HL-60 (cell line): Measurements from ENCODE around the gene UGCG.

Source experiments
- CTCF ChIP-seq: IDR thresholded peaks from one replicate; pipeline ENCODE4 v1.5.1; 2011; ENCODE audit warnings: low read length, control low read depth, inconsistent platforms; ENCODE audit not compliant: insufficient read depth
- GABPA ChIP-seq: IDR thresholded peaks from 2 replicates; pipeline ENCODE4 v1.6.1; 2012; ENCODE audit warnings: low read depth
- POLR2AphosphoS5 ChIP-seq: IDR thresholded peaks from 2 replicates; pipeline ENCODE4 v1.6.1; 2012; ENCODE audit warnings: low read depth
- REST ChIP-seq: IDR thresholded peaks from 2 replicates; pipeline ENCODE4 v1.6.1; 2012; ENCODE audit warnings: low read depth; ENCODE audit not compliant: insufficient replicate concordance
- SPI1 ChIP-seq: IDR thresholded peaks from 2 replicates; pipeline ENCODE4 v1.6.1; 2012; ENCODE audit warnings: low read depth, mild to moderate bottlenecking, borderline replicate concordance

GRCh38 chr9:111891910-111892499 is 4.6 kb upstream of the UGCG start:
- TF ChIP-seq POLR2AphosphoS5 (no peak), CTCF (no peak), GABPA (no peak), REST (no peak), SPI1 (no peak)
